LNCaP clone FGC (cell line): ENCODE data around the gene MAP3K1.

Experiments
- DNase-seq: peaks from one replicate; pipeline ENCODE4 v3.0.0-alpha.2; 2011; ENCODE audit warnings: low read depth
- H3K4me3 ChIP-seq: 2 replicates; pipeline ENCODE4 v1.5.1; 2011; ENCODE audit warnings: mild to moderate bottlenecking, low read depth, low read length, control low read depth
- TF ChIP-seq, protein P1 (sequence below): IDR thresholded peaks from 2 replicates; pipeline ENCODE4 v1.5.1; 2012; ENCODE audit warnings: mild to moderate bottlenecking; ENCODE audit not compliant: control insufficient read depth, insufficient read depth; ENCODE audit errors: extremely low read depth

MAP3K1 gene

DNA sequence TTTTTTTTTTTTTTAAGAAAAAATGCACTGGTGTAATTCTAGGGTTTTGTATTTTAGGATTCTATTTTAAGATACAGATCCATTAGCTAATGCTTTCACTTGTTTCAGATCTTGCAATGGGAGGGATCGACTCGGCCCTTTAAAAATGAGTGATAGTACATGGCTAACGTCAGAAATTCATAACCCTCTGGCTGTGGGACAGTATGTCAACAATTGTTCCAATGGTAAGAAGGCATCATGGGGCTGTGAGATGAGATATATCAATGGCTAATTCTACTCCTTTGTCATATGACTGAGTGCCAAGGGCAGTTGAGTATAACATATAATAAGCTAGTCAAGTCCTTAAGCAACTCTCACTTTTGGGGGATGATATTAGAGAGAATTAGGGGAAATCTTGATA lies 98.4 kb downstream of the MAP3K1 start:
- TF ChIP-seq, protein P1, sequence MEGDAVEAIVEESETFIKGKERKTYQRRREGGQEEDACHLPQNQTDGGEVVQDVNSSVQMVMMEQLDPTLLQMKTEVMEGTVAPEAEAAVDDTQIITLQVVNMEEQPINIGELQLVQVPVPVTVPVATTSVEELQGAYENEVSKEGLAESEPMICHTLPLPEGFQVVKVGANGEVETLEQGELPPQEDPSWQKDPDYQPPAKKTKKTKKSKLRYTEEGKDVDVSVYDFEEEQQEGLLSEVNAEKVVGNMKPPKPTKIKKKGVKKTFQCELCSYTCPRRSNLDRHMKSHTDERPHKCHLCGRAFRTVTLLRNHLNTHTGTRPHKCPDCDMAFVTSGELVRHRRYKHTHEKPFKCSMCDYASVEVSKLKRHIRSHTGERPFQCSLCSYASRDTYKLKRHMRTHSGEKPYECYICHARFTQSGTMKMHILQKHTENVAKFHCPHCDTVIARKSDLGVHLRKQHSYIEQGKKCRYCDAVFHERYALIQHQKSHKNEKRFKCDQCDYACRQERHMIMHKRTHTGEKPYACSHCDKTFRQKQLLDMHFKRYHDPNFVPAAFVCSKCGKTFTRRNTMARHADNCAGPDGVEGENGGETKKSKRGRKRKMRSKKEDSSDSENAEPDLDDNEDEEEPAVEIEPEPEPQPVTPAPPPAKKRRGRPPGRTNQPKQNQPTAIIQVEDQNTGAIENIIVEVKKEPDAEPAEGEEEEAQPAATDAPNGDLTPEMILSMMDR: no peak
- no peak overlapping the region for H3K4me3 ChIP-seq
- DNase-seq: no peak

DNA sequence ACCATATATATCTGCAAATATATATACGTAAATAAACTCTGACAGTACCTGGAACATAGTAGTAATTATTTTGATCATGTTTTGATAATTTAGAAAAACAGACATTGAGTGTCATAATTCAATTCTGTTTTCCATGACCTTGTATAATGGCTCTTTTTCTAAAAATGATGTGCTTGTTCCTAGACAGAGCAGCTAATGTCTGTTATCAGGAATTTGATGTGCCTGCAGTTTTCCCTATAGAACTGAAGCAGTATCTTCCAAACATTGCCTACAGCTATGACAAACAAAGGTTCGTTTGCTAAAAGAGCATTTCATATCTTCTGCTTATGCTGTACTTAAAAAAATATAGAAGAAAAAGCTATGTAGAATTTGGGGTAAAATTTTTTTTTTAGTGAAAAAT lies 99.3 kb downstream of the MAP3K1 start:
- DNase-seq: no peak
- TF ChIP-seq, protein P1: no peak

DNA sequence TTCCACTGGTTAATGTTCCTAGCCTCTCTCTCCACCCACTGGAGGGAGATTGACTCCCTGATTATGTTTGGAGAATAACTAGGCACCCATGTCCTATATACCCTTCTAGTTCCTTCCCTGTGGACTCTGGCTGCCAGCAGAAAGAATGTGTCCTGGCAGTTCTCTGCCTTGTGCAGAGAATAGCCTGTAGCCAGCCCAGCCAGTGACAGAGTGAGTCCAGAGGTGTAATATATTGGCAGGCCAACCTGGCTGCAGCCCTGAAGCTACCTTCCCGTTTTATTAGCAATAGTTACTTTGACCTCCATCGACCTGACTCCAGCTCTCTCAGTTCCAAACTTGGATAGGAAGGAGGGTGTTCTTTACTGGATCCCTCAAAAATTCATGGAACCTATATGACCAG lies 102.2 kb downstream of the MAP3K1 start:
- DNase-seq: no peak
- TF ChIP-seq, protein P1: no peak
- H3K4me3 ChIP-seq: no peak overlapping the region

More for the DNA sequence above, 99.3 kb downstream of the MAP3K1 start:
- no peak overlapping the region for H3K4me3 ChIP-seq

DNA sequence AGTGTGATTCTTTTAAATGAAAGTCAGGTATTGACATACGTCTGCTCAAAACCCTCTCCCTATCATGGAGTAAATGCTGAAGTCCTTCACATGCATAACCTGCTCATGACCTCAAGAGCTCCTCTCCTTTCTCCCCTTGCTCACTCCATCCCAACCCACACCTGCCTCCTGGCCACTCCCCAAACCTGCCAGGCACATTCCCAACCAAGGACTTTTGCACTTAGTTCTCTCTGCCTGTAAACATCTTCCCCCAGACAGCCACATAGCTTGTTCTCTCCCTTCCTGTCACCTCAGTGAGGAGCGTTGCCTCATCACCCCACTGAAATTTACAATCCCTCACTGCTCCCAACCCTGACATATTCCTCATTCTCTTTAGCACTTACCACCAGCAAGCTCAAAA lies 102.7 kb downstream of the MAP3K1 start:
- H3K4me3 ChIP-seq: no peak overlapping the region
- TF ChIP-seq, protein P1: no peak
- no peak for DNase-seq

DNA sequence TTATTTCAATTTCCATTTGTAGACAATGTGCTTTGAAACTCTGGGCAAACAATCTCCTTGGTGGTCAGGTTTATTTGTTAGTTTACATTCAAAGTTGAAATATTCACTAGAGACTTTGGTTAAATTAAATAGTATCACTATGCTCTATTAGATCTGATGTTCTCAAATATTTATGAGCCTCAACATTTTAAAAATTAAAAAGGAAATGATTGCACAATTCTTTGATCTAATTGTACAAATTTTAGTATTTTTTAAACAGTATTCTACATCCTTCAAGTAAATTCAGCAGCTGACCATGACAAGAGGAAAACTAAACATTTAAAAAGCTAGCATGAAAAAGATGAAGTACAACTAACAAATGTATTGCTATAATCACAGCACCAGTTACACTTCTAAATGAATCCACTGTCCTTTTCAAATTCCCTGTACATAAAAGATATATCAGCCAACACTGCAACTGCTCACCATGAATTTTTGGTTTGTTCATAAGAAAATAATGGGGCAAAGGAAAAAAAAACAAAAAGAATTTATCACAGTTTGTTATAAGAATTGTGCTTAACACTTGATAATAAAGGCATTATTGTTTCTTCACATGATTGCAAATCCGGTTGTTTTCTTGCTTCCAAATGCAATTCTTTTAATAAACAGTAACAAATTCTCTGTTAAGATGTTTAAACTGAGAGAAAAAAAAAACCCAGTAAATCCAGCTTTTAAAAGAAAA lies 104.8 kb downstream of the MAP3K1 start:
- TF ChIP-seq, protein P1: no peak
- no peak overlapping the region for H3K4me3 ChIP-seq
- no peak for DNase-seq

DNA sequence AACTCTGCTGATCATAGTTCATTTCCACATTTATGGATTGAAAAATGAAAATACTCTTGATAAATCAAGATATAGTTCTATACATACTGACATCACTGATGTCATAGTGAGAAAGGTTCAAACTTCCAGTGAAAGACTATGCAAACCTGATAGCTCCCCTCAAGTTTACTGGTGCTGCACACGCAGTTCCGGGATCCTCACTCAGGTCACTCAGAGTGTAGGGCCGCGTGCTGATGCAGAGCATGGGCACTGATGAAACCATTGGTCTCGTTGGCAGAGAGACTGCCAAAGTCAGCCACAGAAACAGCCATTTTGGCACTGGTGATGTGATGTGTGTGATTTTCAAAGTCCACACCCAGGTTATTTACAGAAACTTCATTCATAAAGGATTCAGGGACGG lies 107.6 kb downstream of the MAP3K1 start:
- TF ChIP-seq, protein P1: no peak
- no peak overlapping the region for H3K4me3 ChIP-seq
- no peak for DNase-seq

DNA sequence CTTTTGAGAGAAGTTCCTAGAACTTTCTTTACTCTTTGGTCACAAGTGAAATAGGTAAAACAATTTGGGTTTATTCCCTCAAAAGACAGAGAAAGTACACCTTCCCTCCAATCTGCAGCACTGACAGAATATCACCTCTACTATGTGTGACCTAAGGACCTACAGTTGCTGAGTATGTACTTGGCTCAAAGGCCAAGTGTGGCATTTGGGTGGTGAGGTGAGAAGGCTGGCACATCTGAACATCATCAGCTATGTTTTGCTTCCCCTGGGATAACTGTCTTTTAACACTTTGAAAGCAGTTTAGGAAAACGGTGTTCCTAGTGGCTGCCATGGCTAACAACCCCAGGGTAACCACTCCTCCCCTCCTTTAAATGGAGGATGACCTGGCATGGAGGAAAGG lies 119.0 kb downstream of the MAP3K1 start:
- TF ChIP-seq, protein P1: no peak
- DNase-seq: no peak
- H3K4me3 ChIP-seq: no peak overlapping the region
